Measurements from ENCODE around the gene PPP3R1.
"Not testable (repeated sequence)": the region's sequence is repeated elsewhere in the genome, so short reads cannot be mapped to it uniquely, and the experiment has no call there.

Gene PPP3R1

GRCh38 chr2:68185541-68186164, 66.7 kb downstream of the PPP3R1 start:
- DNase-seq = peak; percentile 63

DNA sequence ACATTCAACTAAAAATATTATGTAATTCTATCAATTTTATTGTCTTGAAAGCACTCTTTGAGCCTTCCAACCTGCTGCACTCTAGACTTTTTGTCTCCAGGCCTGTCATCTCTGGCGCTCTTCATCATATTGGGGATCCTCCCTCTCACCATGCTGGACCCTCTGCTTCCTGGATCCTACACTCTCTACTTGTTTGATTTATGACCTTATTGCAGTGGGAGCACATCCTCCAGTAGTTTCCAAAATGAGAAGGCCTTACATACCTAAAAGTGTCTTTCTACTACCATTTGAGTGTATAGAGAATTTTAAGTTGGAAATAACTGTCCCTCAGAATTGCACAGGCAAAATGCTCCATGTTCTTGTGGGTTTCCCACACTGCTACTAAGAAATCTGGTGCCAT, 69.4 kb downstream of the PPP3R1 start:
- DNase-seq = no peak

- DNase-seq = no peak
Measured at GRCh38 chr2:68178954-68179627, 73.2 kb downstream of the PPP3R1 start.

DNA sequence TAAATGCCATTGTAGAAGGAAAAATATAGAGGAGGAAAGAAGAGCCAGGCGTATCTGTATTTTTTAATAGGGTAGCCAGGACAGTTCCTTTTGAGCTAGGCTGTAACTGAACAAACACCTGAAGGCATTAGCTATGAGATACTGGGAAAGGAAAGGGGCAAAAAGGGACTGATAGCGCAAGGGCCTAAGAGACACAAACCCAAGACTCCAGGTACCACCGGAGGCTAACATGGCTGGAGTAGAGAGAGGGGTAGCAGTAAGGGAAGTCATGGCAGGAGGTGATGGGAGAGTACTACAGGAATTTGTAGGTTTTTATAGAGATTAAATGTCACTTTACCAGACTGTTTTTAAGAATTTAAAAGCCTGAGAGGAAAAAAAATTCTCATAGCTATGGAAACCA, 73.9 kb downstream of the PPP3R1 start:
- no peak for DNase-seq

- DNase-seq = no peak
Measured at GRCh38 chr2:68177541-68177940, 74.8 kb downstream of the PPP3R1 start.

DNA sequence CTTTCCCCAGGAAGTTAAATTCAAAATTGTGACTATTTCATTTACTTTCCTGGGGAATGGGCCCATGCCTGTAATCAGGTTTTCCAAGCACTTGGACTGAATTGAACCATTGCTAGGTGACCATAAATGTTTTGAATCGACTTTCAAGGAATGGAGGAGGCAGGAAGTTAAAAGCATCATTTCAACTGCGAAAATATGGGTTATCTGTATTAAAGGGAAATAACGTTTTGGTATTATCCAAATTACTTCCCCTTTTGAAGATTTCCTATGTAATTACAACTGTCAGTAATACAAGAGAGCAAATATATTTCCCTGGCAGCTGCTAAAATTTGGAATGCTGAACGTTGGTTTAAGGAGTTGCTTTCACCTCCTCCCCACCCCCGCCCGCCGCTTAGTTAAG, 75.7 kb downstream of the PPP3R1 start:
- no peak for DNase-seq

- not testable (repeated sequence) for DNase-seq
Measured at GRCh38 chr2:68175210-68175609, 77.1 kb downstream of the PPP3R1 start.

DNA sequence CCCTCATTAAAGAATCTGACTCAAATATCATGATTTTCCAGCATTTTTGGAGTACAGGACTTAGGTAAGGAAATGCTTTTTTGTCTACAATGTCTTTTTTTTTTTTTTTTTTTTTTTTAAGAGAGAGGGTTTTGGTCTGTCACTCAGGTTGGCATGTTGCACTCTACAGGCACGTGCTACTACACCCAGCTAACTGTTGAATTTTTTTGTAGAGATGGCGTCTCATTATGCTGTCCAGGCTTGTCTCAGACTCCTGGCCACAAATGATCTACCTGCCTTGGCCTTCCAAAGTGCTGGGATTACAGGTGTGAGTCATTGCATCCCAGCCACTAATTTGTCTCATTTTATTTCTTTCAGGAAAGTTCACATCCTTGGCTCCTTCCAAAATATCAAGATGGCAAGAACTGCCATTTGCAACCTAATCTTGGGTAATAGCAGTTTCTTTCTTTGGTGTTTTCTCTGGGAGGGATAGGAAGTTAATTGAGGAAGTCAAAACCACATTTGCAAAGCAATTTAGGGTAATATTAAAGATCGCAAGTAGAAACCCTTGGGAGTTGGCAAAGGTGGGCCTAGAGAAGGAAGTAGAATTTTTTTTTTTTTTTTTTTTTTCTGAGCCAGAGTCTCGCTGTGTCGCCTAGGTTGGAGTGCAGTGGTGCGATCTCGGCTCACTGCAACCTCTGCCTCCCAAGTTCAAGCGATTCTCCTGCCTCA, 79.2 kb downstream of the PPP3R1 start:
- no peak for DNase-seq

DNA sequence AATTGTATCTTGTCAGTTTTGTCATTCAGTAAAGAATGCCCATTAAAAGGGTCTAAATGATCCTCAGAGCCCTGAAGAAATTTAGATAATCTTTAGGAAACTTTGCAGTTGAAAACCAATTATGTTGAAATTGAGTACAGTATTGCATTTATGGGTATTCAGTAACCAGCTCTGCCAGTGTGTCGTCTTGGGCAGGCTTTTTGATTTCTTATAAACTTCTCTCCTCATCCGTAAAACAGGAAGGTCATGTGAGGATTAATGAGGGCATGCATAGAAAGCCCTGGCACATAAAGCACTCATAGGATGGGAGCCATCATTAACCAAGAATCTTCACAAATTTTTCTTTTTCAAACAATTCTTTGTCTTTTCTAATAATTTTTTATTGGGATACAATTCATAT, 79.8 kb downstream of the PPP3R1 start:
- DNase-seq = no peak

GRCh38 chr2:68171684-68172083, 80.6 kb downstream of the PPP3R1 start:
- no peak for DNase-seq

DNA sequence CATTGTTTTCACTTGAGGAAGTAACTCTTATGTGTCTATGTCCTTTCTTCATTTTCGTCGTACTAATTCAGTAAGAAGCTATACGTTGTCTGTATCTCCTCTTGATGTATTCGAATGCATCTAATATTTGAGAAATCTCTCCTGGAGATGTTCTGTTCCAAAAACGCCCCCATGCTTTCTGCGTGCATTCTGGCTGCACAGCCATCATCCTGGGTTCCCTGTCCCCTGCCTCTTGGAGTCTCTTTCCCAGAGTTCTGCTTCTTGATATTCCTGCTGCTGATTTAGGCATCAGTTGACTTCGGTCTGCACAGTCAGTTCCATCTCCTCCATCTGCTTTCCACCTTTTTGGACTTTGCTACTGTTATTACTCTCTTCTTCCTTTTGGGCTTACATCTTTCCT, 81.2 kb downstream of the PPP3R1 start:
- DNase-seq = no peak

DNA sequence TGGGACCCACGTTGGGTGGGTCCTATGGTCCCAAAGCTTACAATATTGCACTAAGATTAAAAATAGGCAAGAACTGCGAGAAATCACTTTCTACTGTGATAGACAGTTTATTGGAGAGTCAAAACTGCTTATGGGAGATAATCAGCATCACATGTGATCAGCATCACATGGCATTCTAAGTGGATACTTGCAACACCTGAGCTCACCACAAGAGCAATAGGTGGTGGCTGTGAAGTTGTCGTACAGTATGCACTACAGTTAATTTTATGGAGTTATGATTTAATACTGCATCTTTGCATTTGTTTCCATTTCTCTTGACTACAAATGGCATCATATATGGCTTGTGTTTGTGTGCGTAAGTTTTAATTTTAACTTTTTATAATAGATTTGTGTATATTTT, 83.0 kb downstream of the PPP3R1 start:
- DNase-seq = no peak

GRCh38 chr2:68167186-68167585, 85.1 kb downstream of the PPP3R1 start:
- no peak for DNase-seq

GRCh38 chr2:68163641-68164040, 88.7 kb downstream of the PPP3R1 start:
- DNase-seq = no peak

DNA sequence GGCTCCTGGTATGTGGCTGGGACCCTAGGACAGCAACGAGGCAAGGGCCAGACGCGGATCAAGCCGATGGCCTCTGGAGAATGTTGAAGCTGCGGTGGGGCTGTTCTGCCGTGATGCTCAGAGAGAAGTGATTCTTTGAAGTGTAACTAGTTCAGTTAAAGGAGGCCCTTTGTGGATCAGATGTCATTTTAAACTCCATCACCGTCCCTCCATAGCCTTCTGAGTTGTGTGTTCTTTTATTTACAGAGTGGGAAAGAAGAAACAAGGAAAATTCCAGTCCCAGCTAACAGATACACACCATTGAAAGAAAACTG, 94.2 kb downstream of the PPP3R1 start:
- DNase-seq = no peak

DNA sequence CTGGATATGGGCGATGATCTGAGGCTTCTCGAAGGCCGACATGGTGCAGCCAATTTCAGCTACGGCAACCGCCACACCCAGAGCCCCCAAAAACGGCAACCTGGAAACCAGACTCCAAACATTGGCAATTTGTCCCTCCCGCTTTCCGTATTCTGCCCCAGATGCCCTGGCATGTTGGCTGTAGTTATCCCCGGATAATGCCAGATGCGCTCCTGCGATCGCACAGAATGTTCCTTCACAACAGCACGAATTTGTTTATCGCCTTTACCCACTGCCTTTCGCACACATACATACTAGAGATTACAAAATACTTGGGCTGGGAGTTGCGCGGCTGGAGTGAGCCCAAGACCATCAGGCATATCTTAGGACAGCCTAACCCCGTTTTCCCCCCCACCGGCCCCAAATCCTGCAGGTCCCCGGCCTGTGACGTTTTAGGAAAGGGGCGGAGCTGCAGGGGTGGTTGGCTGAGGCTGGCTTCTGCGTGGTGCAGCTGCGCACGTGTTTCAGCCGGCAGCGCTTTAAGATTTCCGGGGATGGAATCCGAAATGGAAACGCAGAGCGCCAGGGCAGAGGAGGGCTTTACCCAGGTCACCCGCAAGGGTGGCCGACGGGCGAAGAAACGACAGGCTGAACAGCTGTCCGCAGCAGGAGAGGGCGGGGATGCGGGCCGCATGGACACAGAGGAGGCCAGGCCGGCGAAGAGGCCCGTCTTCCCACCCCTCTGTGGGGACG, 94.8 kb downstream of the PPP3R1 start, which contains the start of gene PNO1:
TSS of gene PNO1 (plus strand) at position 487 of the 732 bp plus-strand sequence. CDS start at position 534, 47 bp downstream.
- DNase-seq = peak; percentile 98

DNA sequence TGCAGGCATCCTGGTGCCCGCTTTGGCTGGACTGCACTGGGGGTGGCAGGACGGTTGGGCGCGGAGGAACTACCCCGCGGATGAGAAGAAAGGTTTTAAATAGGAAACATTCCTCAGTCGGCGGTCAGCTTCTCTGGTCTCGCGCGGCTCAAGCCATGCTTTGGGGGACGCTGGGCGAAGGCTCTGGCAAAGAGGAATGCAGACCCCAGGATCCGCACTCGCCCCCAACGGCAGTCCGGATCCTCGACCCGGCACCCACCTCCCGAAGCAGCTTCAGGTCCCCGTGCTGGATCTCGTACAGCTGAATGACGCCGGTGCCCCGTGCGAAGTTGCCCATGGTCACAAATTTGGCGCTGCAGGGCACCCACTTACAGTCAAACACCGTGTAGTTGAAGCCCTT, 95.3 kb downstream of the PPP3R1 start:
- no peak for DNase-seq

GRCh38 chr2:68156419-68156818, 95.9 kb downstream of the PPP3R1 start:
- DNase-seq = no peak

DNA sequence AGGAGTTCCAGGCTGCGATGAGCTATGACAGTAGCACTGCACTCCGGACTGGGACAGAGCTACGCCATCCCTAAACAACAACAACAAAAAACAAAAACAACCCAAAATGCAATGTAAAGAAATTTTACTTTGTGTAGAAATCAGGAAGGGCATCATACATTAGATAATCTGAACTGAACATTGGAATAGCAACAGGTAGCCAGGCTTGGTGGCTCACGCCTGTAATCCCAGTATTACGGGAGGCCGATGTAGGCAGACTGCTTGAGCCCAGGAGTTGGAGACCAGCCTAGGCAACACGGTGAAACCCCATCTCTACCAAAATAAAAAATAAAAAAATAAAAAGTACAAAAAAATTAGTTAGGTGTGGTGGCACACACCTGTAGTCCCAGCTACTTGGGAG, 96.7 kb downstream of the PPP3R1 start:
- no peak for DNase-seq

GRCh38 chr2:68152681-68153347, 99.5 kb downstream of the PPP3R1 start:
- DNase-seq = no peak

- DNase-seq = no peak
Measured at GRCh38 chr2:68151037-68151436, 101.3 kb downstream of the PPP3R1 start.

GRCh38 chr2:68141875-68142274, 110.5 kb downstream of the PPP3R1 start:
- no peak for DNase-seq

Measured in CD4-positive, alpha-beta T cell treated with Interleukin-10 for 1 hour (primary cell).